Upper lobe of right lung (tissue), 1 donor: ENCODE measurements around the gene NMNAT2. TPM values are rescaled to one million over a fixed set of nuclear protein-coding genes. Genes with fewer than 3 reads are reported as not detected.
"Not testable (repeated sequence)": the region's sequence is repeated elsewhere in the genome, so short reads cannot be mapped to it uniquely, and the experiment has no call there.

Experiments used
- ATAC-seq: fragments of 200-7000 bp; cut with Tn5 transposase; one replicate; pipeline ENCODE4 v1.9.1; 2020; ENCODE audit warnings: mild to moderate bottlenecking, moderate library complexity
- DNase-seq: peaks from one replicate; pipeline ENCODE4 v3.0.0-alpha.2; 2020
- H3K27ac ChIP-seq: fragments of 200-600 bp; one replicate; pipeline ENCODE4 v1.8.0; 2022
- H3K27me3 ChIP-seq: fragments of 200-600 bp; one replicate; pipeline ENCODE4 v1.8.0; 2022; ENCODE audit warnings: mild to moderate bottlenecking
- H3K36me3 ChIP-seq: fragments of 200-600 bp; one replicate; pipeline ENCODE4 v1.8.0; 2022
- H3K4me1 ChIP-seq: fragments of 200-600 bp; one replicate; pipeline ENCODE4 v1.8.0; 2022
- H3K4me3 ChIP-seq: fragments of 200-600 bp; one replicate; pipeline ENCODE4 v1.8.0; 2022; ENCODE audit warnings: mild to moderate bottlenecking
- H3K9me3 ChIP-seq: fragments of 200-600 bp; one replicate; pipeline ENCODE4 v1.8.0; 2022
- intact Hi-C: fragments of 100-400 bp; cut with DNase I; formaldehyde crosslinking; loops from one replicate; pipeline ENCODE4 v1.11.0; 2022
- total RNA-seq: library from RNA; stranded (reverse); fragmentation: NEBNext Ultra II Directional; extraction: Animal tissue kit (Norgen Biotek cat#: 25700); gene quantifications from one replicate; pipeline ENCODE4 v1.2.1, GENCODE V29; 2021
- TF ChIP-seq, protein P1 (sequence below): fragments of 200-600 bp; IDR thresholded peaks from one replicate; pipeline ENCODE4 v1.8.0; 2022; ENCODE audit warnings: antibody characterized with exemption
- donor health status: DM: no; HTN: yes; CAD: no; lungs with severe emphysema.

NMNAT2 gene
- total RNA-seq, 1 donor from 2014 or later = 0.38 TPM

DNA sequence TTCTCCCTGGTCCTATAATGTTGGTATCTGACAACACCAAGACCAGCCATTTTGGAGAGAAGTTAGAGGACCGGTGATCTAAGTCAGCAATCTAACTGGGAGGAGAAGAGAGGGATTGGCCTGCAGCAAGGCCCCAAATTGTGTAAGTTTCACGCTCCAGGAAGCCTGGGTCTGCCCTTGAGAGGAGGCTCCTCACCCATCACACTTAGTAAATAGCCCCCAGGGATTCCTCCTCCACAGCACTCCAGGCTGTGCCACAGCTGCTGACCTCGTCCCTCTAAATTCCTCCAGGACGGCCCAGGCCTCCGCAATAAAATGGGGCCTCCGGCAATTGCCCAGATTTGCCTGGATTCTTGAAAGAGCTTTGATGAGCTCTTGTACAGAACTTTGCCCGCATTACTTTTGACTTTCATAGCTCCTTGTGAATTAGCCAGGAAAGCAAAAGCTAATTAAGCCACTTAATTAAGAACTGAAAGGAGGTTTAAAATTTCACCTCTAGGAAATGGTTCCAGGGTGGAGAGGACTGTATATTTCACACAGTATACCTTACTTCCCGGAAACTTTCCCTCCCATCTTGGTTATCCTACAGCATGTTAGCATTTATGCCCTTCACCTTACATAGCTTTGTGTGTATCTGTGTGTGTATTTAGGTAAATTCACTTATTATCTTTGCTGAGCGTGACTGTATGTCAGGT is 141.6 kb downstream of the NMNAT2 start:
- Histone ChIP-seq H3K4me3 (no peak overlapping the region), H3K36me3 (no peaks in the 10 kb centered on the region), H3K27ac (no peak overlapping the region), H3K4me1 (peaks cover 15% of the 10 kb centered on the region), H3K27me3 (no peaks in the 10 kb centered on the region), H3K9me3 (no peaks in the 10 kb centered on the region)
- ATAC-seq (no peak), DNase-seq (no peak)
- TF ChIP-seq, protein P1, sequence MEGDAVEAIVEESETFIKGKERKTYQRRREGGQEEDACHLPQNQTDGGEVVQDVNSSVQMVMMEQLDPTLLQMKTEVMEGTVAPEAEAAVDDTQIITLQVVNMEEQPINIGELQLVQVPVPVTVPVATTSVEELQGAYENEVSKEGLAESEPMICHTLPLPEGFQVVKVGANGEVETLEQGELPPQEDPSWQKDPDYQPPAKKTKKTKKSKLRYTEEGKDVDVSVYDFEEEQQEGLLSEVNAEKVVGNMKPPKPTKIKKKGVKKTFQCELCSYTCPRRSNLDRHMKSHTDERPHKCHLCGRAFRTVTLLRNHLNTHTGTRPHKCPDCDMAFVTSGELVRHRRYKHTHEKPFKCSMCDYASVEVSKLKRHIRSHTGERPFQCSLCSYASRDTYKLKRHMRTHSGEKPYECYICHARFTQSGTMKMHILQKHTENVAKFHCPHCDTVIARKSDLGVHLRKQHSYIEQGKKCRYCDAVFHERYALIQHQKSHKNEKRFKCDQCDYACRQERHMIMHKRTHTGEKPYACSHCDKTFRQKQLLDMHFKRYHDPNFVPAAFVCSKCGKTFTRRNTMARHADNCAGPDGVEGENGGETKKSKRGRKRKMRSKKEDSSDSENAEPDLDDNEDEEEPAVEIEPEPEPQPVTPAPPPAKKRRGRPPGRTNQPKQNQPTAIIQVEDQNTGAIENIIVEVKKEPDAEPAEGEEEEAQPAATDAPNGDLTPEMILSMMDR = no peak
- intact Hi-C loops = no loop called here

DNA sequence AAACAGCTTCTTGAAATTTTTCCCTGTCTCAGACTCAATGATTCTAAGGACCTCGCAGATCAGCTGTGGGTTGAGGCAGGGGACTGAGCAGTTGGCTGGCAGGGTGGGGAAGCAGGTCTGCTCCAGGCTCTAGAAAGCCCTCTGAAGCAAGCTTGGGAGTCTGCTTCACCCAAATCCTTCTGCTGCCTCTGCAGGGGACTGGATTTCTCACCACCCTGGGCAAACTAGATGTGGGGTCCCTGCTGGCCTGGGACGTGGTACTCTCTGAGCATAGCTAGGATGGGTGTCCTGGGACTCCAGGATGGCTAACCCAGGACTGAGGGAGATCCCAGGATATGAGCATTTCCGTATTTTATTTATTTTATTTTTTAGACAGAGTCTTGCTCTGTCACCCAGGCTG is 142.9 kb downstream of the NMNAT2 start:
- Histone ChIP-seq H3K4me3 (no peak overlapping the region), H3K36me3 (no peaks in the 10 kb centered on the region), H3K27ac (no peak overlapping the region), H3K9me3 (no peaks in the 10 kb centered on the region), H3K4me1 (peaks cover 15% of the 10 kb centered on the region), H3K27me3 (no peaks in the 10 kb centered on the region)
- intact Hi-C loops = no loop called here
- ATAC-seq (no peak), DNase-seq (no peak)
- TF ChIP-seq, protein P1 = no peak

DNA sequence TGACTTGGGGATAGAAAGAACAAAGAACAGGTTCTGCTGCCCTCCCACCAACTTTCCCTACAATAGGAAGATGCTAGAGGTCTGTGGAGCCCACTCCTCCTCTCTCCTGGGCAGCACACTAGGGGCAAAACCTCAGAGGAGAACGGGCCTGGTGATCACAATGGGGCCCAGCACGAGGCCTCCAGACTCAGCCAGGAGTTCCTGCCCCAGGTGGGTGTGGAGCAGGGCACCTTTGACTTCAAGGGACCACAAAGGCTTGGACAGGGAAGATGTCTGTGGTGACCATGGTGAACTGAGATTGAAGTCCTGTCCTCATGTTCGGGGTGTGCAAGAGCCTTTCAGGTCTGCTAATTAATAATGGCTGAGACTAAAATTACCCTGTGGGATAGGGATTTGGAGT is 143.3 kb downstream of the NMNAT2 start:
- Histone ChIP-seq H3K27ac (no peak overlapping the region), H3K36me3 (no peaks in the 10 kb centered on the region), H3K27me3 (no peaks in the 10 kb centered on the region), H3K4me3 (no peak overlapping the region), H3K9me3 (no peaks in the 10 kb centered on the region), H3K4me1 (peaks cover 11% of the 10 kb centered on the region)
- TF ChIP-seq, protein P1 = no peak
- no peak for ATAC-seq
- intact Hi-C loops = no loop called here
- DNase-seq = no peak

DNA sequence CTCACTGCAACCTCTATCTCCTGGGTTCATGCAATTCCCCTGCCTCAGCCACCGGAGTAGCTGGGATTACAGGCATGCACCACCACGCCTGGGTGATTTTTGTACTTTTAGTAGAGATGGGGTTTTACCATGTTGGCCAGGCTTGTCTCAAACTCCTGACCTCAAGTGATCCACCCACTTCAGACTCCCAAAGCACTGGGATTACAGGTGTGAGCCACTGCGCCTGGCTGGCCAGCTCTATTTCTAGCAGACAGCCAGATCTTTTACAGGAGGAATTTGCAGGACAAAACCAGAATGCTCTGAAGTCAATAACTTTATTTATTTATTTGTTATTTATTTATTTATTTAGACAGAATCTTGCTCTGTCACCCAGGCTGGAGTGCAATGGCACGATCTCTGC is 144.2 kb downstream of the NMNAT2 start:
- DNase-seq, H3K4me1 ChIP-seq, H3K27ac ChIP-seq, H3K27me3 ChIP-seq, H3K4me3 ChIP-seq, ATAC-seq, intact Hi-C loops, H3K36me3 ChIP-seq, H3K9me3 ChIP-seq: not testable (repeated sequence)

DNA sequence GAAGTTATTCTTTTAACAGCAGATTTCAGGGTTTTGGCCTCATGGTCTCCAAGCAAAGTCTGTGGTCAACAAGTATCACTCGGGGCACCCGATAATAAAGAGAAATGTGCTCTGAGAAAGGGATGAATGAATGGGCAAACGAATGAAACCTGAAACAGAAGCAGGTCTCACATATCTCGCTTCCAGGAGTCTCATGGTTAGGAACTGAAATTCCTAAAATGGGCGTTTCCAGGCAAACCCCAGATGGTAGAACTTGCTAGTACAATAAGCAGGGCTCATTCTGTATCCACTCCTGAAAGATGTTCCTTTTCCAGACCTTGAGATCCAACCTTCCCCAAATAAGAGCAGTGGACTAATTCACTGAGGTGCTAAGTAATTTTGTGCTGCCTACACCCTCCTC is 144.9 kb downstream of the NMNAT2 start:
- no peak for DNase-seq
- TF ChIP-seq, protein P1 = no peak
- H3K27me3 ChIP-seq = no peaks in the 10 kb centered on the region
- no peak overlapping the region for H3K4me3 ChIP-seq
- no peaks in the 10 kb centered on the region for H3K4me1 ChIP-seq
- ATAC-seq = no peak
- no peaks in the 10 kb centered on the region for H3K36me3 ChIP-seq
- H3K27ac ChIP-seq = no peak overlapping the region
- no peaks in the 10 kb centered on the region for H3K9me3 ChIP-seq
- intact Hi-C loops = no loop called here

DNA sequence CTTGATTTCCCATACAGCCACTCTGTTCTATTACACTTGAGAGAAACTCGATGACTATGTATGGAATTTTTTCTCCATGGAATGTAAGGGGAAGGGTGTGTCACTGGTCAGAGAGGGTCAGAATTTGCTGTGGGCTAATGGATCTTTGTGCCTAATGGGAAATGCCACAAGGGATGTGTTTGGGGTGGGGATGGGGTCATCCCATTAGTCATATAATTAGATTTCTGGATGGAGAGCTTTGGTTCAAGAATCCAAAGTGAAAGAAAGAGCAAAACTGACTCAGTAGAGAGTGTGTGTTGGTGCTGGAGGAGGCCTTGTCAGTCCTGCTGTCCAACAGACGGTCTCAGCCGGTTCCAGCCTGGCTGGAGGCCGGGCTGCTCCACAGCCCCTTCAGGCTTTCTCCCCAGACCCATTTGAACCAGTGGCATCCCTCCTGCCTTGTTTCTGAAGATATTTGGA is 145.8 kb downstream of the NMNAT2 start:
- Histone ChIP-seq H3K9me3 (no peaks in the 10 kb centered on the region), H3K27me3 (no peaks in the 10 kb centered on the region), H3K4me1 (no peaks in the 10 kb centered on the region), H3K27ac (no peak overlapping the region), H3K4me3 (no peak overlapping the region), H3K36me3 (no peaks in the 10 kb centered on the region)
- ATAC-seq = no peak
- DNase-seq = no peak
- TF ChIP-seq, protein P1 = no peak
- intact Hi-C loops = no loop called here
